HepG2 (cell line): Measurements from ENCODE around the gene POLRMT. TPM values are rescaled to one million over a fixed set of nuclear protein-coding genes. Genes with fewer than 3 reads are reported as not detected.
A peak's percentile ranks its signal among the peaks of the same experiment; 100 is the strongest.

Experiments used
- ATM ChIP-seq: fragments of 450-650 bp; IDR thresholded peaks from 2 replicates; pipeline ENCODE4 v1.7.1; 2017; ENCODE audit warnings: mild to moderate bottlenecking, borderline replicate concordance
- DNMT1 ChIP-seq: sonication (generic); formaldehyde crosslinking; IDR thresholded peaks from 2 replicates; pipeline ENCODE4 v1.5.1; 2020; ENCODE audit warnings: mild to moderate bottlenecking, missing genetic modification reagents
- MLLT10 ChIP-seq: sonication (generic); formaldehyde crosslinking; IDR thresholded peaks from 2 replicates; pipeline ENCODE4 v1.4.0; 2020; ENCODE audit warnings: missing genetic modification reagents
- MTA1 ChIP-seq: sonication (generic); formaldehyde crosslinking; IDR thresholded peaks from 2 replicates; pipeline ENCODE4 v1.4.0; 2020; ENCODE audit warnings: missing genetic modification reagents, mild to moderate bottlenecking, borderline replicate concordance
- PCBP2 ChIP-seq: fragments of 200-400 bp; formaldehyde crosslinking; optimal IDR thresholded peaks from 2 replicates; pipeline ENCODE3; 2018; ENCODE audit warnings: low read length, low read depth; ENCODE audit not compliant: poor library complexity, severe bottlenecking
- POGZ ChIP-seq: sonication (generic); formaldehyde crosslinking; IDR thresholded peaks from 2 replicates; pipeline ENCODE4 v1.4.0; 2020; ENCODE audit warnings: mild to moderate bottlenecking, missing genetic modification reagents
- SRY ChIP-seq: sonication (generic); formaldehyde crosslinking; IDR thresholded peaks from 2 replicates; pipeline ENCODE4 v1.8.0; 2022; ENCODE audit warnings: mild to moderate bottlenecking, missing genetic modification reagents
- ZNF30 ChIP-seq: sonication (generic); formaldehyde crosslinking; IDR thresholded peaks from 2 replicates; pipeline ENCODE4 v1.5.0; 2020; ENCODE audit warnings: mild to moderate bottlenecking, missing genetic modification reagents
- ZNF670 ChIP-seq: sonication (generic); formaldehyde crosslinking; IDR thresholded peaks from 2 replicates; pipeline ENCODE4 v1.8.0; 2022; ENCODE audit warnings: mild to moderate bottlenecking, missing genetic modification reagents, borderline replicate concordance
- ZNF883 ChIP-seq: sonication (generic); formaldehyde crosslinking; IDR thresholded peaks from 2 replicates; pipeline ENCODE4 v1.5.1; 2020; ENCODE audit warnings: mild to moderate bottlenecking, missing genetic modification reagents; ENCODE audit errors: not compliant biosample characterization
- polyA plus RNA-seq, 8 experiments: library from polyadenylated mRNA; depleted of rRNA in 3 of 8; stranded (reverse) in 7 of 8; unstranded in 1 of 8; fragments of >200 nt; fragmentation: Illumina TruSeq in 4 of 8; extraction: Trizol in 4 of 8; gene quantifications; 2 replicates each; pipeline versions ENCODE4 v1.2.1 to v1.2.3, GENCODE V29; 2011 to 2016; ENCODE audit warnings: low read depth in 4 of 8, missing spikeins in 1 of 8, mixed read lengths in 1 of 8; ENCODE audit not compliant: insufficient read depth in 1 of 8
- total RNA-seq, 5 experiments: library from RNA; depleted of rRNA; stranded (reverse); fragments of >200 nt; fragmentation: Illumina TruSeq; extraction: Trizol; gene quantifications; 2 replicates each; pipeline ENCODE4 v1.2.3, GENCODE V29; 2016; ENCODE audit warnings: low read depth in 1 of 5
- TF ChIP-seq, protein P1 (sequence below): sonication (generic); formaldehyde crosslinking; IDR thresholded peaks from 2 replicates; pipeline ENCODE4 v1.5.1; 2020; ENCODE audit warnings: mild to moderate bottlenecking, missing genetic modification reagents, borderline replicate concordance
- TF ChIP-seq, protein P2 (sequence below): sonication (generic); formaldehyde crosslinking; IDR thresholded peaks from 2 replicates; pipeline ENCODE4 v1.5.0; 2020; ENCODE audit warnings: missing genetic modification reagents, mild to moderate bottlenecking, borderline replicate concordance
- TF ChIP-seq, protein P3 (sequence below): sonication (generic); formaldehyde crosslinking; IDR thresholded peaks from 2 replicates; pipeline ENCODE4 v1.5.0; 2020; ENCODE audit warnings: missing genetic modification reagents
- TF ChIP-seq, protein P4 (sequence below): sonication (generic); formaldehyde crosslinking; IDR thresholded peaks from 2 replicates; pipeline ENCODE4 v1.8.0; 2022; ENCODE audit warnings: missing genetic modification reagents, low read depth, mild to moderate bottlenecking, borderline replicate concordance
- TF ChIP-seq, protein P5 (sequence below): sonication (generic); formaldehyde crosslinking; conservative IDR thresholded peaks from 2 replicates; pipeline ENCODE4 v1.4.0; 2020; ENCODE audit warnings: missing genetic modification reagents
- TF ChIP-seq, protein P6 (sequence below): IDR thresholded peaks from 2 replicates; pipeline ENCODE4 v1.6.1; 2012; ENCODE audit warnings: low read length, improper control_type of control experiment

Gene POLRMT
- total and polyA plus RNA-seq, 2 of the 13 experiments (the other 11 are each of a cell fraction or from before 2014, with no cell fraction given): 78.0 to 101 TPM

DNA sequence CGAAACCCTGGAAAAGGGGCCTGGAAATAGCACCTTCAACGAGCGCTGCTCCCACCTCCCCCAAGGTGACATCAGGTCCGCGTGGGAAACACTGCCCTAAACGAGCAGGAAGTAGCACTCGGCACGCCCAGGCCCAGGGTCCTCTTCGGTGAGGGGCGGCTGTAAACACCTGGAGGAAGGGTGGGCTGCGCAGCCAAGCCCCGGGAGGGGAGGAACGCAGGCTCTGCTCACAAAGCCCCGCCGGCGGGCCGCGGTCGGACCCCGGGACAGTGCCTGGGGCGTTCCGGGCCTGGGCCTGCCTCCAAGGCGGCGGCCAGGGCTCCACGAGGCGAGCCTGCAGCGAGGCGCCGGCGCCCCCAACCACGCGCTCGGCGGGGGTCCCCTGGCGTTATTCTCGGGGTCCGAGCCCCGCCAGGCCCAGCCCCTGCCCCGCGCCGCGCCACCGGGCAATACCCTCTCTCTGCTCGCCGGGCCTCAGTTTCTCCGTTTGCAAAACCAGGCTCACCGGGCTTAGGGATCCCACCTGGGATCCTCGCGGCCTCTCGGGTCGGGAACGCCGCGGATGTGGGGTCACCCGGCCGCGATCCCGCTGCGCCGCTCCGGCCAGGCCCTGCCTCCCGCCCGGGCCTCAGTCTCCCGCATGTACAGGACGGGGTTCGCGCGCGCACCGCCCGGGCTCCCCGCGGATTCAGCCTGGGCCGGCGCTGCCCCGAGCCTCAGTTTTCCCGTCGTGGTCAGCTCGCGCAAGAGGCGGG, 29.0 kb upstream of the POLRMT start (continued):
- TF ChIP-seq, protein P1, sequence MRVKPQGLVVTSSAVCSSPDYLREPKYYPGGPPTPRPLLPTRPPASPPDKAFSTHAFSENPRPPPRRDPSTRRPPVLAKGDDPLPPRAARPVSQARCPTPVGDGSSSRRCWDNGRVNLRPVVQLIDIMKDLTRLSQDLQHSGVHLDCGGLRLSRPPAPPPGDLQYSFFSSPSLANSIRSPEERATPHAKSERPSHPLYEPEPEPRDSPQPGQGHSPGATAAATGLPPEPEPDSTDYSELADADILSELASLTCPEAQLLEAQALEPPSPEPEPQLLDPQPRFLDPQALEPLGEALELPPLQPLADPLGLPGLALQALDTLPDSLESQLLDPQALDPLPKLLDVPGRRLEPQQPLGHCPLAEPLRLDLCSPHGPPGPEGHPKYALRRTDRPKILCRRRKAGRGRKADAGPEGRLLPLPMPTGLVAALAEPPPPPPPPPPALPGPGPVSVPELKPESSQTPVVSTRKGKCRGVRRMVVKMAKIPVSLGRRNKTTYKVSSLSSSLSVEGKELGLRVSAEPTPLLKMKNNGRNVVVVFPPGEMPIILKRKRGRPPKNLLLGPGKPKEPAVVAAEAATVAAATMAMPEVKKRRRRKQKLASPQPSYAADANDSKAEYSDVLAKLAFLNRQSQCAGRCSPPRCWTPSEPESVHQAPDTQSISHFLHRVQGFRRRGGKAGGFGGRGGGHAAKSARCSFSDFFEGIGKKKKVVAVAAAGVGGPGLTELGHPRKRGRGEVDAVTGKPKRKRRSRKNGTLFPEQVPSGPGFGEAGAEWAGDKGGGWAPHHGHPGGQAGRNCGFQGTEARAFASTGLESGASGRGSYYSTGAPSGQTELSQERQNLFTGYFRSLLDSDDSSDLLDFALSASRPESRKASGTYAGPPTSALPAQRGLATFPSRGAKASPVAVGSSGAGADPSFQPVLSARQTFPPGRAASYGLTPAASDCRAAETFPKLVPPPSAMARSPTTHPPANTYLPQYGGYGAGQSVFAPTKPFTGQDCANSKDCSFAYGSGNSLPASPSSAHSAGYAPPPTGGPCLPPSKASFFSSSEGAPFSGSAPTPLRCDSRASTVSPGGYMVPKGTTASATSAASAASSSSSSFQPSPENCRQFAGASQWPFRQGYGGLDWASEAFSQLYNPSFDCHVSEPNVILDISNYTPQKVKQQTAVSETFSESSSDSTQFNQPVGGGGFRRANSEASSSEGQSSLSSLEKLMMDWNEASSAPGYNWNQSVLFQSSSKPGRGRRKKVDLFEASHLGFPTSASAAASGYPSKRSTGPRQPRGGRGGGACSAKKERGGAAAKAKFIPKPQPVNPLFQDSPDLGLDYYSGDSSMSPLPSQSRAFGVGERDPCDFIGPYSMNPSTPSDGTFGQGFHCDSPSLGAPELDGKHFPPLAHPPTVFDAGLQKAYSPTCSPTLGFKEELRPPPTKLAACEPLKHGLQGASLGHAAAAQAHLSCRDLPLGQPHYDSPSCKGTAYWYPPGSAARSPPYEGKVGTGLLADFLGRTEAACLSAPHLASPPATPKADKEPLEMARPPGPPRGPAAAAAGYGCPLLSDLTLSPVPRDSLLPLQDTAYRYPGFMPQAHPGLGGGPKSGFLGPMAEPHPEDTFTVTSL (CRISPR knock-in tag): no peak
- TF ChIP-seq SRY (CRISPR knock-in tag): no peak; the same call in 1 of the 2 replicates
- TF ChIP-seq ZNF30 (CRISPR knock-in tag): no peak
- TF ChIP-seq ZNF883 (CRISPR knock-in tag): no peak
- no peak for TF ChIP-seq PCBP2
- TF ChIP-seq, protein P2, sequence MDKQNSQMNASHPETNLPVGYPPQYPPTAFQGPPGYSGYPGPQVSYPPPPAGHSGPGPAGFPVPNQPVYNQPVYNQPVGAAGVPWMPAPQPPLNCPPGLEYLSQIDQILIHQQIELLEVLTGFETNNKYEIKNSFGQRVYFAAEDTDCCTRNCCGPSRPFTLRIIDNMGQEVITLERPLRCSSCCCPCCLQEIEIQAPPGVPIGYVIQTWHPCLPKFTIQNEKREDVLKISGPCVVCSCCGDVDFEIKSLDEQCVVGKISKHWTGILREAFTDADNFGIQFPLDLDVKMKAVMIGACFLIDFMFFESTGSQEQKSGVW (CRISPR knock-in tag): no peak
- TF ChIP-seq MTA1 (CRISPR knock-in tag): no peak
- TF ChIP-seq DNMT1 (CRISPR knock-in tag): no peak
- TF ChIP-seq MLLT10 (CRISPR knock-in tag): no peak
- TF ChIP-seq, protein P3, sequence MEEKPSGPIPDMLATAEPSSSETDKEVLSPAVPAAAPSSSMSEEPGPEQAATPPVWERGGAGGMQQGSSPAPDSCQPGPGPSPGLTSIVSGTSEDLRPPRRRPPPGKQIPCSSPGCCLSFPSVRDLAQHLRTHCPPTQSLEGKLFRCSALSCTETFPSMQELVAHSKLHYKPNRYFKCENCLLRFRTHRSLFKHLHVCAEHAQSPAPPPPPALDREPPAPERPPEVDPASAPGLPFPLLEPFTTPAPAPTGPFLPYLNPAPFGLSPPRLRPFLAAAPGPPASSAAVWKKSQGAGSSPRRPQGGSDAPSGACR (CRISPR knock-in tag): no peak
- TF ChIP-seq, protein P4, sequence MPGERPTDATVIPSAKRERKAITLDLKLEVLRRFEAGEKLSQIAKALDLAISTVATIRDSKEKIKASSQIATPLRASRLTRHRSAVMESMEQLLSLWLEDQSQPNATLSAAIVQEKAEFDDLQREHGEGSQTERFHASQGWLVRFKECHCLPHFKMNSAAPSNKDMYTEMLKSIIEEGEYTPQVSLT: no peak
- TF ChIP-seq, protein P5, sequence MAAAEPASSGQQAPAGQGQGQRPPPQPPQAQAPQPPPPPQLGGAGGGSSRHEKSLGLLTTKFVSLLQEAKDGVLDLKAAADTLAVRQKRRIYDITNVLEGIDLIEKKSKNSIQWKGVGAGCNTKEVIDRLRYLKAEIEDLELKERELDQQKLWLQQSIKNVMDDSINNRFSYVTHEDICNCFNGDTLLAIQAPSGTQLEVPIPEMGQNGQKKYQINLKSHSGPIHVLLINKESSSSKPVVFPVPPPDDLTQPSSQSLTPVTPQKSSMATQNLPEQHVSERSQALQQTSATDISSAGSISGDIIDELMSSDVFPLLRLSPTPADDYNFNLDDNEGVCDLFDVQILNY: no peak
- no peak for TF ChIP-seq ATM
- TF ChIP-seq POGZ (CRISPR knock-in tag): no peak
- peak; percentile 86 for TF ChIP-seq ZNF670
- TF ChIP-seq, protein P6, sequence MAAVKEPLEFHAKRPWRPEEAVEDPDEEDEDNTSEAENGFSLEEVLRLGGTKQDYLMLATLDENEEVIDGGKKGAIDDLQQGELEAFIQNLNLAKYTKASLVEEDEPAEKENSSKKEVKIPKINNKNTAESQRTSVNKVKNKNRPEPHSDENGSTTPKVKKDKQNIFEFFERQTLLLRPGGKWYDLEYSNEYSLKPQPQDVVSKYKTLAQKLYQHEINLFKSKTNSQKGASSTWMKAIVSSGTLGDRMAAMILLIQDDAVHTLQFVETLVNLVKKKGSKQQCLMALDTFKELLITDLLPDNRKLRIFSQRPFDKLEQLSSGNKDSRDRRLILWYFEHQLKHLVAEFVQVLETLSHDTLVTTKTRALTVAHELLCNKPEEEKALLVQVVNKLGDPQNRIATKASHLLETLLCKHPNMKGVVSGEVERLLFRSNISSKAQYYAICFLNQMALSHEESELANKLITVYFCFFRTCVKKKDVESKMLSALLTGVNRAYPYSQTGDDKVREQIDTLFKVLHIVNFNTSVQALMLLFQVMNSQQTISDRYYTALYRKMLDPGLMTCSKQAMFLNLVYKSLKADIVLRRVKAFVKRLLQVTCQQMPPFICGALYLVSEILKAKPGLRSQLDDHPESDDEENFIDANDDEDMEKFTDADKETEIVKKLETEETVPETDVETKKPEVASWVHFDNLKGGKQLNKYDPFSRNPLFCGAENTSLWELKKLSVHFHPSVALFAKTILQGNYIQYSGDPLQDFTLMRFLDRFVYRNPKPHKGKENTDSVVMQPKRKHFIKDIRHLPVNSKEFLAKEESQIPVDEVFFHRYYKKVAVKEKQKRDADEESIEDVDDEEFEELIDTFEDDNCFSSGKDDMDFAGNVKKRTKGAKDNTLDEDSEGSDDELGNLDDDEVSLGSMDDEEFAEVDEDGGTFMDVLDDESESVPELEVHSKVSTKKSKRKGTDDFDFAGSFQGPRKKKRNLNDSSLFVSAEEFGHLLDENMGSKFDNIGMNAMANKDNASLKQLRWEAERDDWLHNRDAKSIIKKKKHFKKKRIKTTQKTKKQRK: no peak
